CD14-positive monocyte (primary cell): ENCODE measurements around the gene ZFP36L2. TPM values are rescaled to one million over a fixed set of nuclear protein-coding genes. Genes with fewer than 3 reads are reported as not detected.

Source experiments
- DNase-seq, 3 donors: peaks; one replicate each; pipeline ENCODE4 v3.0.0-alpha.2; 2011 to 2022
- H2AFZ ChIP-seq: 2 replicates; pipeline ENCODE4 v1.6.0; 2012; ENCODE audit warnings: mild to moderate bottlenecking, low read depth, low read length, inconsistent platforms; ENCODE audit not compliant: insufficient read depth, poor library complexity, severe bottlenecking
- H3K27ac ChIP-seq, 2 donors: 1 replicate in 1 of 2; 2 replicates in 1 of 2; pipeline ENCODE4 v1.5.1; 2012 to 2013; ENCODE audit warnings: low read length in 2 of 2, control low read depth in 1 of 2, inconsistent platforms in 1 of 2, low read depth in 1 of 2, mild to moderate bottlenecking in 1 of 2
- H3K27me3 ChIP-seq, 2 donors: one replicate each; pipeline versions ENCODE4 v1.6.0 to v1.6.1; 2011 to 2013; ENCODE audit warnings: low read length in 2 of 2; ENCODE audit not compliant: control insufficient read depth in 2 of 2, insufficient read depth in 2 of 2
- H3K36me3 ChIP-seq, 2 donors: replicated peaks in 1 of 2; 1 replicate in 1 of 2; 2 replicates in 1 of 2; pipeline versions ENCODE4 v1.5.1 to v1.6.1; 2012 to 2013; ENCODE audit warnings: low read length in 2 of 2, control low read depth in 1 of 2, inconsistent platforms in 1 of 2, mild to moderate bottlenecking in 1 of 2; ENCODE audit not compliant: insufficient read depth in 2 of 2, control insufficient read depth in 1 of 2
- H3K4me1 ChIP-seq, 2 donors: 1 replicate in 1 of 2; 2 replicates in 1 of 2; pipeline versions ENCODE4 v1.5.1 to v1.6.1; 2012 to 2013; ENCODE audit warnings: low read length in 2 of 2, control low read depth in 1 of 2, inconsistent platforms in 1 of 2, mild to moderate bottlenecking in 1 of 2, moderate library complexity in 1 of 2; ENCODE audit not compliant: insufficient read depth in 2 of 2, control insufficient read depth in 1 of 2
- H3K4me2 ChIP-seq: replicated peaks from 2 replicates; pipeline ENCODE3; 2012; ENCODE audit warnings: low read length, moderate library complexity, mild to moderate bottlenecking; ENCODE audit not compliant: poor library complexity, severe bottlenecking; ENCODE audit errors: extremely low read depth
- H3K4me3 ChIP-seq, 3 experiments: fragments of 200-600 bp in 1 of 3; sonication (generic) in 1 of 3; replicated peaks in 1 of 3; 1 replicate in 2 of 3; 2 replicates in 1 of 3; pipeline ENCODE4 v1.5.1; 2011 to 2013; ENCODE audit warnings: low read length in 3 of 3, mild to moderate bottlenecking in 3 of 3, control low read depth in 2 of 3, low read depth in 2 of 3, inconsistent platforms in 1 of 3, moderate library complexity in 1 of 3
- H3K79me2 ChIP-seq: 2 replicates; pipeline ENCODE4 v1.6.0; 2012; ENCODE audit warnings: mild to moderate bottlenecking, control low read depth, inconsistent platforms, low read length, moderate library complexity; ENCODE audit not compliant: insufficient read depth
- H3K9ac ChIP-seq: 2 replicates; pipeline ENCODE4 v1.6.0; 2017; ENCODE audit warnings: low read length, mild to moderate bottlenecking; ENCODE audit not compliant: insufficient read depth, poor library complexity, severe bottlenecking
- H3K9me3 ChIP-seq, 2 donors: replicated peaks in 1 of 2; 1 replicate in 1 of 2; 2 replicates in 1 of 2; pipeline versions ENCODE4 v1.5.1 to v1.6.1; 2012 to 2013; ENCODE audit warnings: low read length in 2 of 2, control low read depth in 1 of 2; ENCODE audit not compliant: control insufficient read depth in 1 of 2, insufficient read depth in 1 of 2
- H4K20me1 ChIP-seq: 2 replicates; pipeline ENCODE4 v1.6.0; 2012; ENCODE audit warnings: mild to moderate bottlenecking, low read length, control low read depth, moderate library complexity; ENCODE audit not compliant: insufficient read depth
- H3K27ac Mint-ChIP-seq, 7 donors: one replicate each; pipeline ENCODE4 v1.8.0; 2020; ENCODE audit warnings: mild to moderate bottlenecking in 7 of 7, mixed read lengths in 7 of 7, moderate library complexity in 6 of 7, inconsistent platforms in 2 of 7
- H3K27me3 Mint-ChIP-seq, 3 donors: one replicate each; pipeline ENCODE4 v1.8.0; 2021 to 2022; ENCODE audit warnings: low read depth in 3 of 3, mild to moderate bottlenecking in 3 of 3, mixed read lengths in 3 of 3, moderate library complexity in 3 of 3, inconsistent platforms in 1 of 3
- H3K36me3 Mint-ChIP-seq, 2 donors: one replicate each; pipeline ENCODE4 v1.8.0; 2020; ENCODE audit warnings: mixed read lengths in 2 of 2, inconsistent platforms in 1 of 2, mild to moderate bottlenecking in 1 of 2
- H3K4me1 Mint-ChIP-seq: one replicate; pipeline ENCODE4 v1.8.0; 2020; ENCODE audit warnings: mild to moderate bottlenecking, mixed read lengths
- H3K4me3 Mint-ChIP-seq, 2 donors: one replicate each; pipeline ENCODE4 v1.8.0; 2020; ENCODE audit warnings: mild to moderate bottlenecking in 2 of 2, mixed read lengths in 2 of 2, moderate library complexity in 1 of 2
- H3K9me3 Mint-ChIP-seq, 7 donors: one replicate each; pipeline ENCODE4 v1.8.0; 2020 to 2022; ENCODE audit warnings: mixed read lengths in 7 of 7, mild to moderate bottlenecking in 6 of 7, moderate library complexity in 6 of 7, inconsistent platforms in 2 of 7
- CTCF ChIP-seq: fragments of 200-600 bp; IDR thresholded peaks from one replicate; pipeline ENCODE4 v1.8.0; 2022; ENCODE audit warnings: antibody characterized with exemption, mild to moderate bottlenecking
- WGBS: methylation state at CpG from one replicate; pipeline ENCODE4 v1.1.5; 2013; ENCODE audit warnings: missing lambda C conversion rate; ENCODE audit not compliant: insufficient coverage; 5-methylcytosine and 5-hydroxymethylcytosine counted together
- intact Hi-C, 2 donors: fragments of 100-400 bp; cut with micrococcal nuclease; formaldehyde crosslinking; loops; one replicate each; pipeline versions ENCODE4 v1.15.0 to v1.15.1; 2023
- polyA plus RNA-seq, 3 donors: library from polyadenylated mRNA; depleted of rRNA in 1 of 3; unstranded in 2 of 3; stranded (reverse) in 1 of 3; fragments of 300-500 nt in 2 of 3; fragments of >200 nt in 1 of 3; fragmentation: Illumina TruSeq in 2 of 3; gene quantifications; 1 replicate in 2 of 3; 2 replicates in 1 of 3; pipeline ENCODE4 v1.2.3, GENCODE V29; 2012 to 2021

ZFP36L2 gene
- polyA plus RNA-seq, 3 donors = 84.4 to 150 (median 88.3) TPM

DNA sequence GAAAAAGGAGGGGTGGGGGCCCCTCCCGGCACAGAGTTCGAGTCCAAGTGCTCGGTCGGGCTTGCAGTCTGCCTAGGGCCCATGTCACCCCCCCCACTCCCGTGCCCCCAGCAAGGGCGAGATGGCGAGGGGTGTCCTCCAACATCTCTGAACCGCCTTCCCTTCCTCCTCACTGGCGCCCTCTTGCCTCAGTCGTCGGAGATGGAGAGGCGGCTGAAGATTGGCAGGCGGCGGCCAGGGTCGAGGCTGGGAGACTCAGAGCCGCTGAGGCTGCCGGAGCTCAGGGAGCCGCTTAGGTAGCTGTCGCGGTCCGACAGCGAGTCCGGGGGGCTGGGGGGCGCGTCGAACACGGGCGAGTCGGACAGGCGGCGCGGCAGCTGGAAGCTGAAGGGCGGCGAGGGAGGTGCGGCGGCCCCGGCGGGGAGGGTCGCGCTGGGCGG is 2.3 kb downstream of the ZFP36L2 start:
- 0% methylated on average over 37 of the region's 41 CpGs for WGBS
- peaks cover 90% of the 10 kb centered on the region for H3K79me2 ChIP-seq
- peak in 2 of 3 donors; percentile 51 to 57 for DNase-seq
- H3K4me3 Mint-ChIP-seq = peak overlapping the region; percentile 98 to 100
- intact Hi-C loops = loop anchor here in 1 of 2 donors (5.0 to 10.0 kb wide), 3 partner anchors 67 to 399 kb away; no protein-coding TSS in a partner anchor
- H3K27ac ChIP-seq = peak overlapping the region; percentile 82 to 92
- TF ChIP-seq CTCF = no peak
- peaks cover 59% of the 10 kb centered on the region for H4K20me1 ChIP-seq
- H3K4me2 ChIP-seq = peak overlapping the region; percentile 90
- peaks cover 0 to 9% (median 0%) of the 10 kb centered on the region in 7 donors for H3K9me3 Mint-ChIP-seq
- no peak overlapping the region for H2AFZ ChIP-seq
- H3K4me3 ChIP-seq = peak overlapping the region; percentile 83 to 99 (median 87)
- peak overlapping the region; percentile 91 to 98 (median 93) for H3K27ac Mint-ChIP-seq
- no peaks in the 10 kb centered on the region for H3K9me3 ChIP-seq
- peaks cover 26 to 37% of the 10 kb centered on the region in 2 donors for H3K36me3 ChIP-seq
- H3K4me1 Mint-ChIP-seq = peaks cover 47% of the 10 kb centered on the region
- H3K4me1 ChIP-seq = peaks cover 31 to 64% of the 10 kb centered on the region in 2 donors
- H3K27me3 Mint-ChIP-seq = peaks cover 0 to 4% (median 0%) of the 10 kb centered on the region in 3 donors
- no peaks in the 10 kb centered on the region for H3K27me3 ChIP-seq
- H3K9ac ChIP-seq = peak overlapping the region; percentile 86
- peaks cover 23 to 40% of the 10 kb centered on the region in 2 donors for H3K36me3 Mint-ChIP-seq

GRCh38 chr2:43223521-43224001 is 2.8 kb downstream of the ZFP36L2 start:
- no CpG with 5 or more reads among the region's 4 CpGs for WGBS
- Histone ChIP-seq H3K9ac (peak overlapping the region; percentile 86), H3K27ac (peak overlapping the region; percentile 82 to 92), H3K36me3 (peaks cover 26 to 37% of the 10 kb centered on the region in 2 donors), H4K20me1 (peaks cover 59% of the 10 kb centered on the region), H3K4me1 (peaks cover 31 to 64% of the 10 kb centered on the region in 2 donors), H3K9me3 (no peaks in the 10 kb centered on the region), H3K4me2 (peak overlapping the region; percentile 90), H3K79me2 (peaks cover 90% of the 10 kb centered on the region), H2AFZ (no peak overlapping the region), H3K4me3 (peak overlapping the region; percentile 83 to 99 (median 87)), H3K27me3 (no peaks in the 10 kb centered on the region)
- Mint-ChIP-seq H3K27me3 (peaks cover 0 to 4% (median 0%) of the 10 kb centered on the region in 3 donors), H3K4me3 (peak overlapping the region; percentile 98 to 100), H3K4me1 (peaks cover 47% of the 10 kb centered on the region), H3K9me3 (peaks cover 0 to 9% (median 0%) of the 10 kb centered on the region in 7 donors), H3K27ac (peak overlapping the region; percentile 91 to 98 (median 93)), H3K36me3 (peaks cover 23 to 40% of the 10 kb centered on the region in 2 donors)
- no peak for DNase-seq
- intact Hi-C loops = loop anchor here in 1 of 2 donors (5.0 to 10.0 kb wide), 3 partner anchors 66 to 399 kb away; no protein-coding TSS in a partner anchor
- TF ChIP-seq CTCF = no peak
